ENCODE measurements around the gene RTL9. TPM values are rescaled to one million over a fixed set of nuclear protein-coding genes. Genes with fewer than 3 reads are reported as not detected.

Gene RTL9
- total and polyA plus RNA-seq, 2 experiments from 2014 or later: 0.31 TPM; not detected in 1

DNA sequence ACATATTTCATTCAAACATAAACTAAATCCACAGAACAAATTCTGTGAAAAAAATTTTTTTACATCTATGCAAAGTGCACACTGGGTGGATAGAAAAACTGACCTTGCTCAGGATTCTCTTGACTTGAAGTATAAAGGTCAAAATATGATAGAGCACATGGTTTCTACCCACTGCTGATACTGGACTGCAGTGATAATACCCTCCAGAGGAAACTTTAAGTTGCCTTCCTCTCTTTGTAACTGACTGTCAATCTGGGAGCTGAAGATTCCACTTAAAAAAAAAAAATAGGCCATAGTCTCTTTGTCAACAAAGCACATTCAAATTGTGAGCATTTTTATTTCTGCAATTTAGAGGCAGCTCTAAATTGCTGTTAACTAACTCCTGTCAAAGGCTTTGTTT is 37.6 kb upstream of the RTL9 start:
- H3F3A ChIP-seq (replicated peaks; ENCODE audit: low read depth): no peaks in the 10 kb centered on the region
- no peaks in the 10 kb centered on the region for H3K9me2 ChIP-seq (ENCODE audit: insufficient read depth)
- H3K27me3 ChIP-seq (ENCODE audit: insufficient read depth): no peaks in the 10 kb centered on the region
- Mint-ChIP-seq H3K4me1 (peaks cover 44% of the 10 kb centered on the region), H3K9me3 (no peaks in the 10 kb centered on the region; the same call in 2 of the 3 replicates), H3K27me3 (ENCODE audit: insufficient read depth, low read depth, poor library complexity) (no peaks in the 10 kb centered on the region), H3K27ac (peak overlapping the region; percentile 84), H3K4me3 (no peak overlapping the region), H3K36me3 (ENCODE audit: low read depth) (no peaks in the 10 kb centered on the region; the same call in 2 of the 3 replicates)
- H3K4me2 ChIP-seq: peak overlapping the region; percentile 31; the same call in 1 of the 2 replicates
- no peaks in the 10 kb centered on the region for H3K36me3 ChIP-seq (ENCODE audit: insufficient read depth)
- peaks cover 13% of the 10 kb centered on the region for H3K79me2 ChIP-seq (replicated peaks; ENCODE audit: insufficient read depth)
- ATAC-seq: no peak
- peak overlapping the region; percentile 6; the same call in 1 of the 2 replicates for H2AFZ ChIP-seq
- H4K20me1 ChIP-seq (replicated peaks; ENCODE audit: insufficient read depth): peaks cover 4% of the 10 kb centered on the region; the same call in 1 of the 2 replicates
- TF ChIP-seq CREB1 (CRISPR knock-in tag; IDR thresholded peaks at IDR 0.05; ENCODE audit: low read depth) (no peak), REST (IDR thresholded peaks at IDR 0.05; ENCODE audit: unreplicated experiment) (no peak), EZH2 (IDR thresholded peaks at IDR 0.05; ENCODE audit: low read depth, unreplicated experiment) (no peak), ZNF114 (CRISPR knock-in tag; IDR thresholded peaks at IDR 0.05) (no peak), STAT1 (IDR thresholded peaks at IDR 0.05; ENCODE audit: unreplicated experiment) (no peak), POLR2AphosphoS5 (IDR thresholded peaks at IDR 0.05; ENCODE audit: low read depth) (no peak), EZH2phosphoT487 (IDR thresholded peaks at IDR 0.05; ENCODE audit: unreplicated experiment) (no peak), ZNF331 (CRISPR knock-in tag; IDR thresholded peaks at IDR 0.05; ENCODE audit: low read depth) (no peak), JUNB (IDR thresholded peaks at IDR 0.05; ENCODE audit: unreplicated experiment) (no peak), ETS1 (IDR thresholded peaks at IDR 0.05) (no peak)
- TF ChIP-seq, protein P1, sequence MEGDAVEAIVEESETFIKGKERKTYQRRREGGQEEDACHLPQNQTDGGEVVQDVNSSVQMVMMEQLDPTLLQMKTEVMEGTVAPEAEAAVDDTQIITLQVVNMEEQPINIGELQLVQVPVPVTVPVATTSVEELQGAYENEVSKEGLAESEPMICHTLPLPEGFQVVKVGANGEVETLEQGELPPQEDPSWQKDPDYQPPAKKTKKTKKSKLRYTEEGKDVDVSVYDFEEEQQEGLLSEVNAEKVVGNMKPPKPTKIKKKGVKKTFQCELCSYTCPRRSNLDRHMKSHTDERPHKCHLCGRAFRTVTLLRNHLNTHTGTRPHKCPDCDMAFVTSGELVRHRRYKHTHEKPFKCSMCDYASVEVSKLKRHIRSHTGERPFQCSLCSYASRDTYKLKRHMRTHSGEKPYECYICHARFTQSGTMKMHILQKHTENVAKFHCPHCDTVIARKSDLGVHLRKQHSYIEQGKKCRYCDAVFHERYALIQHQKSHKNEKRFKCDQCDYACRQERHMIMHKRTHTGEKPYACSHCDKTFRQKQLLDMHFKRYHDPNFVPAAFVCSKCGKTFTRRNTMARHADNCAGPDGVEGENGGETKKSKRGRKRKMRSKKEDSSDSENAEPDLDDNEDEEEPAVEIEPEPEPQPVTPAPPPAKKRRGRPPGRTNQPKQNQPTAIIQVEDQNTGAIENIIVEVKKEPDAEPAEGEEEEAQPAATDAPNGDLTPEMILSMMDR (conservative IDR thresholded peaks at IDR 0.05; ENCODE audit: low read depth in 2 of 2): no peak
- H3K4me3 ChIP-seq: no peak overlapping the region
- H3K4me1 ChIP-seq (ENCODE audit: insufficient read depth): peaks cover 31% of the 10 kb centered on the region
- DNase-seq (ENCODE audit: low spot score): no peak
- H3K27ac ChIP-seq (ENCODE audit: low read depth): peak overlapping the region; percentile 40; the same call in 1 of the 2 replicates
